Activated CD4-positive, alpha-beta T cell treated with anti-CD3 and anti-CD28 coated beads for 24 hours (primary cell): ENCODE results near the gene AGAP1.

Experiments used
- DNase-seq, 2 donors: peaks; one replicate each; pipeline ENCODE4 v3.0.0-alpha.2; 2020; ENCODE audit warnings: low read depth in 2 of 2

Gene AGAP1

DNA sequence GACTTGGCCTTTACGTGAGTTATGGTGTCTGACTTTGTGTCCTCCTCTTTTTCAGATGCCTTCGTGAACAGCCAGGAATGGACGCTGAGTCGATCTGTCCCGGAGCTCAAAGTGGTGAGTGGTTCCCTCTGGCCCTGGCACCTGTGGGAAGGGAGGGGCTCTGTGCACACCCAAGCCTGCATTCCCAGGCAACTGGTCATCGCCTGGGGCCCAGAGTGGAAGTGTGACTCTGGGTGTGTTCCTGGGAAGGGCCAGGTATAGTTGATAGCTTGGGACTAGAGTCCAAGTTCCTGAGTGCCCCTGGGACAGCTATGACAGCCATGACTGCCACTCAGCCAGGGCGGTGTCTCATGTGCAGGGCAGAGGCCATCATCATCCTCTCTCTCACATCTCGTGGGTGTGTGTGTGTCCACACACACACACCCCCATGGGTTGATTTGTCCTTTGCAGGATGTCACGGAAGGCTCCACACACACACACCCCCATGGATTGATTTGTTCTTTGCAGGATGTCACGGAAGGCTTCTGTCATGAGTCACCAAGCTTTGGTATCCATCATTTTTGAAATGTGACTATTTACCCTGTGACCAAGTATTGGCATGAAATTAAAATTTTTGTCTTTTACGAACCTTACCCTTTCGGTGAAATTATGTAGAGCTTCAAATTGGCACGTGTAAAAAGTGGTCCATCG lies 215.4 kb downstream of the AGAP1 start:
- no peak for DNase-seq

DNA sequence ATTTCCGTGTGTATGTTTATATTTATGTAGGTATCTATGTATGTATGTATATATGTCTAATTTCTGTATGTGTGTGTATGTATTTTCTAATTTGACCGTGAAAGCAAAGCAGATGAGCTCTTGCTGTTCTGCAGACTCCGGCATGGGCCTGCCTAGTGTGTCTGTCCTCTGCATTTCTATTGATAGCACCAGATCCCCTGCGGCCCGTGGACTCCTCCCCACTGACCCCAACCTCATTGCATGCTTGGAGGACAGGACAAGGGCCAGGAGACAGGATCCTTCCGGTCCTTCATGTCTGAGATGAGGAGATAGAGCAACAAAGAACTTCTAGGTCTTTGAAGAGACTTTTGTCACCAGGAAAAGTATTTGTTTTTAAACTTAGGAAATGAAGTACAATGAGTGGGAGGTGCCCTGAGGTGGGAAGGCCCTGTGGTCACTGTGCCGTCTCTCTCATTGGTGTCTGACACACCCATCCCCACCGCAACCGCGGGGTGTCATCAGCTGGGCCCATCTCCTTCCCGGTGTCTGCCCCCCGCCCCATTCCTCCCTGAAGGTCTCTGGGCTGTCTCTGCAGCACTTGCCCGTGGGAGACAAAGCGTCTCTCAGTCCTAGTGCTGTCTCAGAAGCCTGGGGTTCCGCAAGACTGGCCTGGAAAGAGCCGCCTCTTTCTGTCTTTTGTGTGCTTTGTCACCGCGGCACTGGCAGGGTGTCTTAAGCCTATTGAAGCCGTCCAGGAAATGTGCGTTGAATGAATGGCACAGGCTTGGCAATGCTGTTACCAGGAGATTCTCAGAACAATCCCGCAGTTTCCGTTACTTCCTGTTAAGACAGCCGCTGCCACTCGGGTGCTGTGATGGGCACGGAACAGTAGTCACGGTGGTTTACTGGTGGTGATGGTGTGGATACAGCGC lies 216.4 kb downstream of the AGAP1 start:
- no peak for DNase-seq

DNA sequence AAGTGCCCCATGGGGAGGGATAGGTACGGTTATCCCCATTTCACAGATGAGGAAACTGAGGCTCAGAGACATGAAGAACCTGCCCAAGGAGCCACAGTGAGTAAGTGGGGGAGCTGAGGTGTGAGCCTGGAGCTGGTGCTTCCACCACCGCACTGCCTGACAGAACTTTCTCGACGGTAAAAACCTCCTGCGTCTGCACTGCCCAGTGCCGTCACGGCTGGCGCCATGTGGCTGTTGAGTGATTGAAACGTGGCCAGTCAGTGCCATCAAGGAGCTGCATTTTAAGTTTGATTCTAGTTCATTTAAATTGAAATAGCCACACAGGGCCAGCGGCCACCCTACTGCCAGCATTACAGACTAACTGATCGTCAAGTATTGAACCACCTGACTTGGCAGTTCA lies 217.1 kb downstream of the AGAP1 start:
- no peak for DNase-seq

DNA sequence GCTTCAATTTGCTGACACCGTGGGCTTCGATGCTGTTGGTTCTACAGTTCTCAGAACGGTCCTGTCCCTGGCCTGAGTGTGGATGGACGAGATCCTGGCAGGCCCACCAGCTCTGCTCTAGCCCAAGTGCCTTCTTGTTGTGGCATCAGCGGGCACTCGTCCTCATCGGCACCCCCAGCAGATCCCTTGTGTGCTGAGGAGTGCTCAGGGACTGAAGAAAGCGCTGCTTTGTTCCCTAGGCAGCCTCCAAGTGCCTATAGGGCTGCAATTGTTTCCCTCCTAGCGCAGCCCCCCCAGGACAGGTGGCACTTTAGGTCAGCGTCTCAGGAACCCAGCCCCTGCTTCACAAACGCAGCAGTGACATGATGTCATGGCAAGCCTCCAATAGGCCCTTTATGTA lies 217.7 kb downstream of the AGAP1 start:
- no peak for DNase-seq

DNA sequence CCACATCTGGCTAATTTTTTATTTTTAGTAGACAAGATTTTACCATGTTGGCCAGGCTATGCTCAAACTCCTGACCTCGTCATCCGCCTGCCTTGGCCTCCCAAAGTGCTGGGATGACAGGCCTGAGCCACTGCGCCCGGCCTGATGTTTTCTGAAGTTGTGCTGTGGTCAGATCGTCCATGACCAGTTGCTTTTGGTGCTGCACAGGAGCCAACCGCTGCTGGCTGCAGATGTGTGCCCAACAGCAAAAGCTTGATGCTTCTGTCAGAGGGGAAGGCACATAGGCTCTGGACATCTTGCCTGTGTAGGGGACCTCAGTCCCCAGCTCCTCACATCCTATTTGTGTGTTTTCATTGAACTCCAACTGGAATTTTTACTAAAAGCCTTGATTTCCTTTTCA lies 218.3 kb downstream of the AGAP1 start:
- no peak for DNase-seq

DNA sequence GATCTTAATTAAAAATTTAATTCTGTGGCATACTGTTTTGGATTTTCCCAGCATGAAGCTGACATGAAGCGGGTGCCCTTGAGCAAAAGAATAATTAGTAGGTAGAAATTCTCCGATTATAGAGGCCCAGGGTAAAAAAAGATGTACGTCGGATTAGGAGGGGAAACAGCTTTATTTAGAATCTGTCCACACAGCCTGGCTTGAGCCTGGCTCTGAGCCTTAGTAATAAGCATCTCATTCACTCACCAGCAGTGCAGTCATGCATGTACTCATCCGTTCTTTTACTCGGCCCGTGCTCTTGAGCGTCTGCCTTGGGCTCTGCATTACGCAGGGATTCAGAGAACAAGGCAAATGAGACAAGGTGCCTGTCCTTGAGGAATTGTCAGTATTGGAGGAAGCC lies 219.3 kb downstream of the AGAP1 start:
- DNase-seq = no peak

DNA sequence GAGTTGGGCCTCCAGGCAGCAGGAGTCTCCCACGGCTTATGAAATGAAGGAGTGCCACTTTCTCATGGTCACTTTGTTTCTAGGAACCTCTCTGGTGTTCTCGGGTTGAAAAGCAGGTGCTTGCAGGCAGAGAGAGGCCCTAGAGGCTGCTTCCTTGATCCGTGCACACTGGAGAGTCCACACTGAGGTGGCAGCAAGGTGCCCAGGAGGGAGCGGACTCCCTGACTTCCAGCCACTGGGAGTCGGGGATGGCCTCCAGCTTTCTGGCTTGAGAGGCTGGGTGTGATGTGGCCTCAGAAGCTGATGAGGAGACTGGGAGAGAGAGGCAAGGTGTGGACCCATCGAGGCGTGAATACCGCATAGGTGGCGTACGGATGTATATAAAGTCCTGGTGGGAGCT lies 221.8 kb downstream of the AGAP1 start:
- DNase-seq = no peak

DNA sequence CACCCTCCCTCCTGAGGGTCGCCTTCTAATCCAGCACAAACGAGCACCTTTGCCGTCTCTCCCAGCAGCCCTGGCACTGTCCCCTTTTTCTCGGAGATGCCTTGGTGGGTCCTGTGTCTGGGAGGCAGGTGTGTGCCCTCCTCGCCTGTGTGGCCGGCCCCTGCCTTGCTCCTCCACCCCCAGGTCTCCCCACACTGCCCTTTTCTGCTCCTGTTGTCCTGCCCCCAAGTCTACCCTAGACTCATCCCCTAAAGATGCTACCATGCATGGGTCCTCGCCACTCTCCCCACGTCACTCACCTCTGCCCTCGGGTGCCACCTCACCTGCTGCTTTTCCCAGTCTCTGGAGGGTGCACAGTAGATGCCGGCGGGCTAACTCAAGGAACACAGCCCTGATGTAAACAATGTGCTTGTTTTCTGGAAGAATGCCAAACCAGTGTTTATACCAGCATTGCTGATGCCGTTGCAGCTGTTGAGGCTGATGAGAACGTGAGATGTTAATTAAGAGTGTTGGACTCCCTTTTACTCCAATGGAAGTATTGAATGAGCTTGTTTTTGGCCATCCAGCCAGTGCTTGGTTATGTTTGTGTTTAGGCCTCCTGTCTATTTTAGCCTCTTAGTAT lies 223.1 kb downstream of the AGAP1 start:
- no peak for DNase-seq

DNA sequence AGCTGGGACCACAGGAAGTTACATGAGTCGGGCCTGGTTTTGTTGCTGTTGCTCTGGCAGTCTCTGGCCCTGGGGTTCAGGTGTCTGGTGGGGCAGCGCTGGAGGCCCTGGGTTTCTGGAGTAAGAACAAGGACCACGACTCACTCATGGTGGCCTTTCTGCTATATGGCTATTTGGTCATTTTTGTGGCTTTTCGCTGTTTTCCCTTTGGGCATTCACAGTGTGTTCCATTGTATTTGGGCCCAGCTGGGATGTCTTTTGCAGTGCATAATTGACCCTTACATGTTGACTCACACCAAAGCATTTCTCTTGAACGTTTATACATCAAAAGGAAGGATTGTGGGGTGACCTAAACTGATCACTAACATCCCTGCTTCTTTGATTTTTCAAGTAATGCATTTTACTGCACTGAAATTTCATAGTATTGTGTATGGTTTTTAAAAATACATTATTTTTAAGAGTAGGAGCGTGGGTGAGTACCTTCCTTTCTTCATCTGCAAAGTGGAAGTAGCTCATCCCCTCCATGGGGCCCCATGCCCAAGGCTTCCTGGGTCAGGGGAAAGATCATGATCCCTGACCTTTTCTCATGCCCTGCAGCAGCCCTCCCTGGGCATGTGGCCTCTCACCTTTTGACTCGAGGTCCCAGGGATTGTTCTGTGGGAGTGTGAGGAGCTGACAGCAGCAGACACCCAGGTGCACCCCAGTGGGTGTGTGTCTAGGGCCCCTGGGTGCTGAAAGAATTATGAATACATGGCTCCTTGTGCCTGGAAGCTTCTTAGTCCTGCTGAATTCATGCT lies 225.5 kb downstream of the AGAP1 start:
- no peak for DNase-seq

DNA sequence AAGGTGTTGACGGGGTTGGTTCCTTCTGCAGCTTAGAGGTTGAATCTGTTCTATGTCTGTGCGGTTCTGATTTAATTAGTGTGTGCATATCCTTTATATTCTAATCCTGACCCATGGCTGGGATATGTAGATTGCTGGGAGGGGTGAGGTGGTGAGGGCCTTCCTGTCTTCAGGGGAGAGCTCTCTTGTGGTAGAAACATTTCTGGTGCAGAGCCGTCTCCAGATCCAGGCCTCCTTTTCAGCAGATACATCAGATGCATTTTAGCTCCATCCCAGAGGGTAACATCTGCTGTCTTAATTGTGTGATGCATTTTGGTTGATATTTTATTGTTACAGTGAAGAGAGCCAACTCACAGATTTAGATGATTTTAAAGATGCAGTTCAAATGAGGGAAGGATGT lies 227.8 kb downstream of the AGAP1 start:
- no peak for DNase-seq

DNA sequence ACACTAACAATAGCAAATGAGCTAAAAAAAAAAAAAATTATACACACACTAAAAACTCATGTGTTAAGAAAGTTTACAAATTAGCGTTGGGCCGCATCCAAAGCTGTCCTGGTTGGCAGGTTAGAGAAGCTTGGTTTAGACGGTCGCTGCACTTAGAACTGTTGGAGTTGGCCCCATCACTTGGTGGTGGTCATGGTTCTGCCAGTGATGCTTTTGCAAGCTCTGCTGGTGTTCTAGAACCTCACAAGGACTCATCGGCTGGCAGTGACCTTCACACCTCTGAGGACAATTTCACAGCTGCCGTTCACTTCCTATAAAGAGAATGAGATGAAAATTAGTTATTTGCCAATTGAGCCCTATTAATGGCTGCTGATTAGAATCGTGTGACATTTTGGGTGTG lies 229.0 kb downstream of the AGAP1 start:
- no peak for DNase-seq

DNA sequence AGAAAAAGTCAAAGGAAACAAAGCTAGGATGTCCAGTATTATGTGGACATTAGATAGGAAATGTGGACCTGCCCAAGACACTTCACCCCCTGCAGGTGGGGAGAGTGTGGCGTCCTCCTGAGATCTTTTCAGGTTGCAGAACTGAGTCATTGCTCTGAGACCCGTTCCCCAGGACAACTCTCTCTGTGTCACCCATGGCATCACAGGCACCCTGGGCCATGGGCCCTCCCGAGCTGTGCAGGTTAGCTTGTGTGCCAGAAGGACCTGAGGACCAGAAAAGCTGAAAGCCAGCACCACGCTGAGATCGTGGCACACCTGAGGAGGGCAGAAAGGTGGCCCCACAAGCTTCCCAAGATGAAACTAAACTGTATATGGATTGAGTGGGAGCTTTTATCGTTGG lies 229.5 kb downstream of the AGAP1 start:
- no peak for DNase-seq

DNA sequence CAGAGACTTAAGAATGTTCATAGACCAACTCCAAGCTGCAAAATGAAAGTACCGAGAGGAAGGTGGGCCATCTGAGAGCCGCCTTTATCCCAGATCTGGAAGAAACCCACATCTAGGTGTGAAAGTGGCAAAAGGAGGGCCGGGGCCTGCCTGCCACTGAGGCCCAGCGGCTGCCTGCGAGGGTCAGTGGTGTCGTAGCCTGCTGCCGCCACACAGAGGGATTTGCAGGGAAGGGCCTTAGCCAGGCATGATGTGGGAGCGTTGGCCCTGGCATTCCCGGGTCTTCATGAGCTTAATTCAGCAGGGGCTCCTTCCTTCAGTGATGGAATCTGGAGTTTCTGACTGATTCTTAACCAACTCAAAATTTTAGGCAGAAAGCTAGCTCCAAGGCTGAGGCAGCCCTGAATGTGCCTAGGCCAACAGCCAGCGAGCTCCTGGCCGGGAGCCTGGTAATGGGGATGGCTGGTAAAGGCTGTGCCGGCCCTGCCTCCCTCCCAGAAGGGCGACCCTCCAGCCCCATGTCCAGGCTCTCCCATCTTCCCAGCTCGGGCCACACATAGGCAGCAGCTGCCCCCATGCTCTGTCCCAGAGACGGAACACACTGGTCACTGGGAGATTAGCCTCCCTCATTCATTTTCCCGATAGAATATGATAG lies 230.1 kb downstream of the AGAP1 start:
- no peak for DNase-seq

DNA sequence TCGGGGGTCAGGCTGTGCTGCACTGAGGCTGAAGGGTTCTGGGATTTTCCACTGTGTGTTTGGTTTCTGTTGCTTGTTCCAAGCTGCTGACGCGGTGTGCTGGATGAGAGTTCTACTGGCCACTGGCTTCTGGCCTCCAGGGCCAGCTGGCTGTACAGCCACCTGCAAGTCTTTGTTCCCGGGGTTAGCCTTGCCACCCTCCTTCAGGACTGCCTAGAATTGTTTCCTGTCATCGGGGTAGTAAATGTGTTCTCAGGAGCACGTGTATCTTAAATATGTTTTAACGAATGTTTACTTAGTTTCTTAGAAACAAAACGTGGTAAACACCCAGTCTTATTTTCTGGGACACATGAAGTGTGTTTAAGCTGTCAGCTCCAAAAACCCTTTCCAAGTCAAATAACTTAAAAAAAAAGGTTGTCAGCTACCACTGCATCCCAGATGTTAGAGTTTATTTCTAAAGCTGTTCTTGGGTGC lies 231.2 kb downstream of the AGAP1 start:
- no peak for DNase-seq

DNA sequence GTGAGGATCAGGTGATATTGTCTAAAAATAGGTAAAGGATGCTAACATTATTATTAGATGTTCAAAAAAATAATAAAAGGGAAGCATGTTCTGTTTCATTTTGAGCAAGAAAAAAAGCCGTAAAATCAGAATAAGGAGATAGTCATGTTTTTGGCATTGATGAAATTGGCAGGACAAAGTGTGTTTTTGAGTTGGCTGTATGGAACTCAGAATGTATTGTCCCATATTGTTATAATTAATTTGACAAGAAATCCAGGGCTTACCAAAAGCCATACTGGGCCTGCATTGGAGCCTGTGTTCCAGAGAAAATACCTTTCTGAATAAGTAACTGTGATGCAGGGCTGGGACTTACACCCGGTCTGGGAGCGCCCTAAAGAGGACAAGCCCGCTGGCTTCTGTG lies 232.0 kb downstream of the AGAP1 start:
- DNase-seq = no peak

DNA sequence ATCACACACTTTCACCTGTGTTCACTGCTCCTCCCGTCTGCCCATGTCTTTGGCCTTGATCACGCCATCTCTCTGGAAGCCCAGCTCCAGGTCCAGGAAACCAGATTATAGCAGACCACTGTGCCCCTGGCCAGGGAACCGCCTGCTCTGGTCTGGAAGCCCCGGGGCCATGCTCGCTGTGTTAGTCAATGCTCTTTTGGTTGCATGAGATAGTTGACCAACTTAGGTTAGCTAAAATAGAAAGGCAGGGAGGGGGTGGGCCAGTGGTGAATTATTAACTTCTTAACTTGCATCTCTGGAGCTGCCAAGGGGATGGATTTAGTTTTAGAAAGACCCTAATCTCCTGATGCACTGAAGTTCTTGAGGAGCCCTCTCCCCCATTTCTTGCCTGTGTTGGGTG lies 232.7 kb downstream of the AGAP1 start:
- DNase-seq = no peak

DNA sequence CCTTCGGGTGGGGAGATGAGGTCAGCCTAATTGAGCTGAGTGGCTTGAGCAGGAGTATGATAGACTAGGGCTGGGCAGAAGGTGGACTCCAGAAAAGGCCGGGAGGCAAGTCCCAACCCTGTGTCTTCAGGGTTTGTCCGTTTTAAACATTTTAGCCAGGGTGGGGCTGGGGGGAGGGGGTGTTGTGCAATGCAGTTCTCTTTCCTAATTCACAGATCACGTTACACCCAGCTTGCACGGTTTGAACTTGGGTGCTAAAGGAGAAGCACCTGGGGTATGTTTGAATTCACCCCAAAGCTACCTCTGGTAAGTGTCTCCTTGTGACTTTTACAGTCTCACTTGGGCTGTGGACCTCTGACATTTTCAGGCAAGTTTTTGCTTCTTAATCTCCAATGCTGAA lies 233.3 kb downstream of the AGAP1 start:
- DNase-seq = no peak

DNA sequence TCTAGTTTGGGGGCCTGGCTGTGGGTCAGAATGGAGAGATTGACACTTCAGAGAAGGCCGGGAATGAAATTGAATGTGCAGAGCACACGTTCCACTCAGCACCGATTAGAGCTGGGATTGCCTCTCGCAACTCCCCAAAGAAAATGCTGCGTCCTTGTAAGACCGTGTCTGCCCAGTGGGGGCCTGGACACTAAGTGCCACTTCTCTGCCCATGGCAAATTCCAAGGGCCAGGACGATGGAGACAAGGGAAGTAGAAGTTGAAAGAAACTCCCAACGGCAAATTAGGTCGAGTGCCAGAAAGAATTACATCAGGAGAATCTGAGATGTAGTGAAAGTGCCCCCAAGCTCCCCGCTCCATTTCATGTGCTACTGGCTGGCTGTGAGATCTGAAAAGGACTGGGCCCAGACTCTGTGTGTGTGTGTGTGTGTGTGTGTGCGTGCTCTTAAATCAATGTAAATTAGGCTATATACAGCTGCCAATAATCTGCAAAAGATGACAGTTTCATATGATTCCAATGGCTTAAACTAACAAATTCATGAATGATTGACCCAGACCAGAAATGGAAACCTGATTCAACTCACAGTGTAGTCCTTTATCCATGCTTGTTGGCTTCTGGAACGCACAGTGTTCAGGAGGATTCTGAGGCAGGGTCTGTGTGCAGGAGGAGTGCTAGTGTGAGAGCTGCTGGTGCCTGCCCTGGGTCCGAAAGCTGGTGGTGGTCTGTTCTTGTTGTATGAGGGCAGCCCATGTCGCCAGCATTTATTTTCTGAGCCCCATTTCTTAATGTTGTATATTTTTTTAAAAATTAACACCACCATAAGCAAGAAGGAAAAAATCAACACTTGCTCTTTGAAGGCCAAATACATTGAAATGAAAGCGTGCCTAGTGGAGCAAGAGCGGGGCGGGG lies 234.3 kb downstream of the AGAP1 start:
- DNase-seq = no peak

DNA sequence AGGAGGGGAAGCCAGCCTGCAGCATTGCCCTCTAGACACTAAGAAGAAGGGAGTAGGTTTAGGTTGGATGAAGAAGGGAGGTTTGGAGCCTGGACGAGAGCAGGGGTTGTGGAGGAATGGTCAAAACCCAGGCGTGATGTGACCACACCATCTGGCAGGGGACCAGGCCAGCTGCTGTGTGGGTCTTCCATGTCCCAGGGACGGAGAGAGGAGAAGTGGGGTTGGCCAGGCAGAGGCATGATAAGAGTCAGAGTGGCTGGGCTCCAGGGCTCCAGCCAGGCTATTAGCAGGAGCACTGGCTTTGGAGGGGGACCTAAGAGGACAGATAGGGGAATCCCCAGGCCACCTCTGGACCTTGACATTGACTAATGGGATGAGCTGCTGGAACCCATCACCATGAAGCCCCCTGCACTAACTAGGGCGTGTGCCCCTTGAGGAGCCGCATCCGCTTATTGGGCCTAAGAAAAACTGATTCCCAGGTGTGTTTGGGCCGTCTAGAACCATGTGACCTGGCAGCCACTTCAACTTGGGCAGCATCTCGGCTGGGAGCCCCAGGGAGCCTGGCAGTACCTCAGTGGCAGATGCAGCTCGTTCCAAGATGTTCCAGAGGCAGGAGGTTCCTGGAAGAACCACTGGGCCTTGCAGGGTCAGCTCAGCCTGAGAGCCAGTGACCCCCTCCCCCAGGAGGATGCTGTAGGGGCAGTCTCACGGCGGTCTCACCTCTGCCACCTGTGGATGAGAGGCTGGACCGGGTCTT lies 235.1 kb downstream of the AGAP1 start:
- no peak for DNase-seq

DNA sequence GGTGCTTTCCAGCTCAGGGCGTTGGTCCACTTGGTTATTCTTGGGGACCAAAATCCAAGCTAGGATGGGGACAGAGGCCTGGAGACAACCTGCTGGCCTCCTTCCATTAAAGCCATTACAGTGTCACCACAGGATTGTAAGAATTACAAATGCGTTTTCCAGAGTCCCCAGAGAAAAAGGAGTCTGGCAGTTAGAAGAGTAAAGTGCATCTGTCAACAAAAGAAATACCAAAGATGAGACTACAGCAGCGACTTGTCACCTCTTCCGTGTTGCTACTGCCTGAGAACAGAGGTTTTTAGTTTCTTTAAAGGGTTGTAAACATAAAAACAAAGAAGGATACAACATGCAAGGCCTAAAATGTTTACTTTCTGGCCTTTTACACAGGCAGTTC lies 235.7 kb downstream of the AGAP1 start:
- DNase-seq = no peak
